GM23248 (cell line): Measurements from ENCODE around the gene CYB561A3.

Source experiments
- EZH2 ChIP-seq: fragments of 200-600 bp; sonication (generic); IDR thresholded peaks from 2 replicates; pipeline ENCODE4 v1.6.1; 2018; ENCODE audit warnings: antibody characterized with exemption, mild to moderate bottlenecking; ENCODE audit not compliant: insufficient read depth, poor library complexity, severe bottlenecking
- EZH2phosphoT487 ChIP-seq: fragments of 200-600 bp; sonication (generic); IDR thresholded peaks from 2 replicates; pipeline ENCODE4 v1.6.1; 2018; ENCODE audit warnings: antibody characterized with exemption, moderate library complexity, mild to moderate bottlenecking, low read depth; ENCODE audit not compliant: insufficient read depth

GRCh38 chr11:61349189-61349751 is 12.4 kb downstream of the CYB561A3 start:
- no peak for TF ChIP-seq EZH2
- TF ChIP-seq EZH2phosphoT487 = no peak
